Germinal center (tissue), 1 donor: ENCODE results near the gene CBY1.

Source experiments
- DNase-seq: peaks from one replicate; pipeline ENCODE4 v3.0.0; 2012; ENCODE audit warnings: mixed read lengths, low spot score

The CBY1 gene

DNA sequence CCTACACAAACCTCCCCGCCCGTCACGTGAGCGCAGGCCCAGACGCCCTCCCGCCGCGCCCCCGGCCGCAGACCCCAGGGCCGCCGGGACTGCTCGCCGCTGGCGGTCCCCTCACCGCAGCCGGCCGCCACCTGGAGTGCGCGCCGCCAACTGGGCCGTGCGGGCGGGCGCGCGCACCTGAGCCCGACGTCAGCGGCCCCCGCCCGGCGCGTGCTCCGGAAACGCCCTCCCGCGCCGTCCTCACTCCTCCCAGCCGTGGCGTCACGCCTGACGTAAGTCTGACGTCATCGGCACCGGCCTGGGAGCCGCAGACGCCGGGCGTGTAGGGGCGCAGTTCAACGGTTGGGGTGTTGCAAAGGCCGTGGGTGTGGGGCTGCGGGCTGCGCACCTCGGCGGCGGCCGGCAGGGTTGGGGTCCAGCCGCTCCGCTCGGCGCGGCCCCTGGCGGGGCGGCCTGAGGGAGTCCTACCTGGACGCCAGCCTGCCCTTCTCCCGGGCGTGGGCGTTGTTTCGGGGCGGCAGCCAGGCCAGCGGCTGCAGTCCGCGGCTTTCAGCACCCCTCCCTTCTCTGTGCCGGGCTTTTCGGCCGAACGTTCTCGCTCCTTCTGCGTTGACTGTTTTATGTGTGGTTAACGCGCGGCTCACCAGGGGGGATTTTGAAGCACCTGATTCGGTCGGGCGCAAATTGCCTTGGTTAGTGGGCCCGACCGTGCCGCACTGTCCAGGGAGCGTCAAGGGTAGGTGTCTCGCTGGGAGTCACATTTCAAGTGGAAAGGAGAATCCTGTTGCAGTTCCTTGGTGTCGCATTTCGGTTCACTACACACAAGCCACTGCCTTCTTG is 44.6 kb downstream of the CBY1 start, which contains the start of gene JOSD1:
Gene JOSD1, minus strand, starts transcription at position 155 of the 840 bp plus-strand sequence. CDS start 956 bp downstream, outside the sequence.
- DNase-seq = peak; percentile 94

DNA sequence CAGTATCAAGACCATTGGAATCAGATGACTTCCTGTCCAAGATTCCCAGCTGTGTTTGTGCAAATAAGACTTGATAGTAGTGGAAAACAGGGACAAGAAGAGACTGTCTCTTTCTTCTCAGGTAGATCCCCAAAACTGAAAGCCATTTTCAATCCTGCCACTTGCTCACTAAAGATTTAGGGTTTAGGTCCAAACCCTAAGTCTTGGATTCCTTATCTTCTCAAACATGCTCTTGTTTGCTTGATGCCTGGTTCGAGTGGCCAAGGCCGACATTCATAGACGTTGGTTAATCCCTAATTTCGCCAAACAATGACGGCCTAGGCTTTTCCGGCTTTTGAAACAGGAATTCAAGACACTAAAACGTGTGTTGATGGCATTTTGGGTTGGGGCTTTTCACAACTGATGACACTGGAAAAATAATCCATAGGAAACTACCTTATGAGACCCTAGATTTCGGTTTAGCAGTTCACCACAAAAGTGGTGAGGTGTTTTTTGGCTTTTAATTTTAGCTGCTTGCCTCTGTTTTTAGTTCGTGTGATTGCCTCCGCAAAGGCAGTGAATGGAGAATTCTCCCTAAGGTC is 48.3 kb downstream of the CBY1 start:
- no peak for DNase-seq

DNA sequence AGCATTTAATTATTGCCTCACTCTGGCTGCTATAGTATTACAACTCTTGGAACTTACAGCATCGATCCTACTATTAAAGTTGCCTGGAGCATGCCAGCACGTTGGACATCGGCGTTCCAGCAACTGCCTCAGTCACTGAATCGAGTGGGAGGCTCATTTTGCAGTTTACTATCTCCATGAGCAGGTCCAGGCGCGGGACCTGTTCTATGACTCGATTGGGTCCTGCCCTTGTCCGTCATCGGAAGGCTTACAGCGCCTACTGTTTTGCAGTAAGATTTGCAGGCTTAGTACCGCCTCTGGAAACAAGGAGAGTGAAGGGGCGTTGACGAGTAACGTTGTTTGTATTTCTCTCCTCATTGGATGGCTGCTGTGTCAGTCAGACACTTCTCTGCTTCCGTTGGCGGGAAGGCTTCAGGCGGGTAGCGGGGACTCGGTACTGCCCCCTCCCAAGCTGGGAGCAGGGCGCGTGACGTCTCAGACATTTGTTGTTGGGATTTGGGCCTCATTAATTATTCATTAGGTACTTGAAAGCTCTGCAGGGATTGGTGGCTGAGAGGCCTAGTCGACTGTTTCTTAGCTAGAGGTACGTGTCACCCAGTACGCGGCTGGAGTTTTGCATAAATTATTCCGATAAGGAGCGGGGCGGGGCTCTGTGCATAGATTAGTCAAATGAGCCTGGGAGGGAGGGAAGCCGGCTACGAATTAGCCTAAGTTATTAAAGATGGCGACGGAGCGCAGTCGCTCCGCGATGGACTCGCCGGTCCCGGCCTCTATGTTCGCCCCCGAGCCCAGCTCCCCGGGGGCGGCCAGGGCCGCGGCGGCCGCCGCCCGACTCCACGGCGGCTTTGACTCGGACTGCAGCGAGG is 49.0 kb downstream of the CBY1 start, which contains the start of gene GTPBP1:
Gene GTPBP1, plus strand, starts transcription at position 710 of the 866 bp plus-strand sequence. Its CDS starts 12 bp downstream, at position 722.
- DNase-seq = peak; percentile 98

DNA sequence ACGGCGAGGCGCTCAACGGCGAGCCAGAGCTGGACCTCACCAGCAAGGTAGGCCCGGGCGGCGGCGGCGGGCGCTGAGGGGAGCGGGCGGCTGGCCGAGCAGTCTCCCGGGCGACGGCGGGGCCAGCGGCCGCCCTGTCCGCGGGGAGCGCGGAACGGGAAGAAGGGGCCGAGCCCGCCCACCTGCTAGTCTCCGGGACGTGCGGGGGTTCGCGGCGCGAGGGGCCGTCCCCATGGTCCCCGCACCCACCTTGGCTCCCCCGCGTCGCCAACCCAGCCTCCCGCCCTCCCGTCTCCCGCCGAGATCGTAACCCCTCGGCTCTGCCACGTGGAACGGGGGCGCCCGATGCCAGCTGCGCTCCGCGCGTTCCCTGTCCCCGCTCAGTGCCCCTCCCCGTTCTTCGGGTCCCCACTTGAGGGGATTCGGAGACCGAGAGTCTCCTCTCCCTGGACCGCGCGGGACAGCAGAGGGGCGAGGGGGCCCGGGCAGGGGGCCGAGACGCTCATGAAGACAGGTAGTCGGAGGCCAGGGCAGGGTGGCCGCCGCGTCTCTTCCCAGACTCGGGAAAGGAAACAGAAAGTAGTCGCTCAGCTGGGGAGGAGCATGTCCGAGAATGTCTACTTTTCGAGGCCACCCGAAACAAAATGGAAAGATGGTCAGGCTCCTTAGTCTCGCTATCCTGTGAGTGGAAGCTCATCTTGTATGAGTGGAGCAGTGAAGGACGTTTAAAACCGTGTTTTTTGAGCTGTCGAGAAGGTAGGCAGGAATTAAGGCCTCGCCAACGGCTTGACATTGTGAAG is 49.9 kb downstream of the CBY1 start:
- DNase-seq = peak; percentile 49

DNA sequence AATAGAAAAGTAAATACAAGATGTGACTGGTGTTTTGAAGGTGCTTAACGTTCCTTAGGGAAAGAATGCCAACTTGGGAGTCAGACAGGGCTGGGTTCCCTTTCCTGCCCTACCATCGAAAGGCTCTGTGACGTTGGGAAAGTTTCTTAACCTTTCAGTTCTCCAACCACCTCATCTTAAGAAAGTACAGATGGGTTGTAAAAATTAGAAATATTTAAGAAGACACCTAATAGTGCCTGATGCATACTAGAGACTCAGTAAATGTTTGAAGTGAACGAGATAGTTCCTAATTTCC is 50.4 kb downstream of the CBY1 start:
- DNase-seq = no peak

DNA sequence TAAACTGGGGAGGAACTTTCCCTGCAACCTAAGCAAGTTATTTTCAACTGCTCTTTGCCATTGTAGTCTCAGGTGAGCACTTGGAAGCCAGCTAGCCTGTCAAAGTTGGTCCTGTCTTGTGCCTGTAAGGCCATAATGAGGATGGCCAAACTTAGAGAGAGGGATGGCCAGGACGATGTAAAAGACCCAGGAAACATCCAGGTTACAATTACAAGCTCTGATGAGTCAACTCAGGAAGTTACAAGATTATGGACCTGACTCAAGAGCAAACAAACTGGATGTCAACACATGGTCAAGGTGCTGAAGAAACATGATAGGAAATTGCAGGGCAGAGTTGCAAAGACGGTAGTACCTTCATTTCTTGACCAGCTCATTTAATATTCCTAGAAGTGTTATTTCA is 50.9 kb downstream of the CBY1 start:
- DNase-seq = no peak

DNA sequence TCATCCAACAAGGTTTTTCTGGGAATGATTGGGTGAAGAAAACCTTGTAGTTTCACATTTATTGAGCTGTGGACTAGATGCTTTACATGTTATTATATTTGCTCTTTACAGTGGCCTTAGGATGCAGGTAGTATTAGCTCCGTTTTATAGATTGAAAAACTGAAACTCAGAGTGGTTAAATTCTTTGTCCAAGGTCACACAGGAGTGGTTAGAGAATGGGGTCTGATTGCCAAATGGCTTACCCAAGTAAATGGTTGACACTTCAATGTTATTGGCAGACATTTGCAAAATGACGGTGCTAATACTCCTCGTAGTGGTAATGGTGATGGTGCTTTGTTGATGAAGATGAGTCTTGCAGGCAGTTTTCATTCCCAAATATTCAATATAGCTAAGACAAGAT is 51.5 kb downstream of the CBY1 start:
- DNase-seq = no peak

DNA sequence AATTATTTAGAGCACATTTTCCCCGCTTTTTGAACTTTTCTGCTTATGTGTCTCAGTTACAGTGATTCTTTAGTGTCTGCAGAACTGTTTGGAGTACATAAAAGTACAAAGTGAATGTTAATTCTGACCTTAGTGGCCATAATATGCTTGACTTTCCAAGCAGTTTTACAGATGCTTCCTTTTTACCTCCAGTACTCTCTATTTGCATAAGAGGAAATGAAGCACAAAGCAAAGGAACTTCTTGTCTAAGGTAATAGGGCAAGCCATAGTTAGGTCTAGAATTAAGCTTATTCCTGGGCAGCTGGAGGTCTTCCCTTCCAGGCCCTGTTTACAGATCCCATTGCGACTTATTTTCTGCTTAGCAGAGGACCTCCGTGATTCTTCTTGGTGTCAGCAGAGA is 52.9 kb downstream of the CBY1 start:
- DNase-seq = peak; percentile 48

DNA sequence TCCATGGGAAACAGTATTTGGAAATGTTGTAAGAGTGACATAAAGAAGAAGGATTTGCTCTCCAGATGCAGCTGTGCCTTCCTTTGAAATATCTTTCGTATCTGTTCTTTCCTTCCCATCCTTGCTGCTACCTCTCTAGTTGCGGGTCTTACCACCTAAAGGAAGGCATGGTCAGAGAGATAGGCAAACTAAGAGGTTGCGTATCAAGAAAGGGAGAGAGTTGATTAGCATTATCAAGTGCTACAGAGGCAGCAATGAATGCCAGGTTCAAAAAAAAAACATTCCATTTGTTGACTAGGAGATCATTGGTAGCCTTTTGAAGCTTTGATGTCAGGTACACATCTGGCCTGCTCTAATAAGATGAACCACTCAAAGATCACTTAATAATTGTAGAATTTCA is 53.9 kb downstream of the CBY1 start:
- no peak for DNase-seq

DNA sequence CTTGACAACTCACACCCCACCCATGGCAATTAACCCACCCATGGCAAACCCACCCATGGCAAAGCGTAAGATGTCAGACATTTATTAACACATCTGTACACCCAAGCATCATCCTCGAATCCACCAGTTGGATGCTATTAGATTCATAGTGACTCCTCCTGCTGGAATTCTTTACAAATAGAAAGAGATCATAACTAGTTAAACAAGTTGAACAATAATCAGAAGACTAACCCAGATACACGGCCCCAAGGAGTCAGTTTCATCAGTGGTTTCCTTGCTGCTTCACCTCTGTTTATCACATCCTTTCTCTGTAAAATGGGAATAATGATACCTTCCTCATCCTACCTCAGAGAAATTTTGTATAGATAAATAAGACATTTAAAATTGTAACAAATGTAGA is 54.4 kb downstream of the CBY1 start:
- no peak for DNase-seq

DNA sequence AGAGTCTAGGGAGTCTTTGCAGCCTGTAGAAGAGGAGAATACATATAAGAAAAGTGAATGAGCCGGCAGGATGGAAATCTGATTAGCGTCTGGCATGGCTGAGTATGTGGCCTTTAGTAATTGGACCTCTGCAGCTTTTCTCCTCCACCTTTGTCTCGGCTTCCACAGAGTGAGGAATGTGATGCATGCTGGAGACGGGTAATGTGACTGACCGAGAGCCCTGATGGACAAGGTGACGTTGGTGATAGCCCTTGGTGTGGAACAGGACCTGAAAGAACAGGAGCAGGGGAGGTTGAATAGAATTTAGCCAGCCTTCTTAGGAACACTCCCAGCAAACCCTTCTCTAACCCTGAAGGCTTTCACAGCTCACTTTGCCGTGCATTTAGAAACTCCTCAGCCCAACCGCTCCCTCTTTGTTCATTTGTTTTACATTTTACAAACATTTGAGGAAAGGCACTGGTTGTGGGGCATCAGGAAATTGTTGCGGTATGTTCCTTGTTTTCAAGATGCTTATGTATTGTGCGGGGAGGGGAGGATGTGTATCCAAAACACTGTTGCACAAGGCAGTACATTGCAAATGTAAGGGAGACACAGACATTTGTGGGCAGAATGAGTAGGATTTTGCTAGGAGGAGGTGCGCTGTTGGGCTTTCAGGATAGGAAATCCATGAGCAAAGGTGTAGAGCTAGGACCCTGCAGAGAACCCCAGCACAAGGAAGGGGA is 56.2 kb downstream of the CBY1 start:
- DNase-seq = no peak

DNA sequence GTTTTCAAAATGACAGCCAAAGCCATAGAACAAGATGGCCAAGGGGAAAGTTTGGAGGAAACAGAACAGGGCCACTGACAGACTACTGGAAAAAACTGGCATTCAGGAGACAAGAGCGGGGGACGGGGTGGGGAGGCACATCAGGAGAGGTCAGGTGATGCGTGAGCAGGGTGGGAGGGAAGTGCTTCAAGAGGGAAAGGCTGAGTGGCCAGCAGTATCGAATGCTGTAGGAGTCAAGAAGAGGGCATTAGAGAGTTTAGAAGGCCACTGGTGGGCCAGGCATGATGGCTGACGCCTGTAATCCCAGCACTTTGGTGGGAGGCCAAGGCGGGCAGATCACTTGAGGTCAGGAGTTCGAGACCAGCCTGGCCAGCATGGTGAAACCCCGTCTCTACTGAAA is 57.5 kb downstream of the CBY1 start:
- no peak for DNase-seq

DNA sequence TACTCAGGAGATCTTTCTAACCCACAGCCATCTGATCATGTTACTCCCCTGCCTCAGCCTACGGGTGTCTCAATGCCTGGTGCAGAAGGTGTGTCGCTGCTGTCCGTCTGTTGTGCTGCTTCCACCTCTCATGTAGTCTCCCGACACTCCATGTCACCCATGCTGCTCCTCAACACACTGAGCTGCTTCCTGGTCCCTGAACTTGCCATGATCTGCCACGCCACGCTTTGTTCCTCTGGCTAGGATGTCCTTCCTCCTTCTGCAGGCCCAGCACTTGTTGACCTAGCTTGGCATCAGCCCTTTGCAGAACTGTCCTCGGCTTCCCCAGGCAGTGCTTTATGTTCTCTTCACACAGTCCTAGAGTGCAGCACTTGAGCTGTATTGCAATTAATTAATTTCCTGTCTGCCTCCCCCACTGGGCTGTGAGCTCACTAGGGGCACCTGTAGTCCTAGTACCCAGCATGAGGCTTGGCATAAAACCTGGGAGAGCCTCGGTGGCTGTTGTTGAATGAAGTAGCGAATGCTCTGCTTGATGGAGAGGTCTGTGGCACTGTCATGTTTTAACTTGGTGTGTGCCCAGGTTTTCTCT is 58.8 kb downstream of the CBY1 start:
- no peak for DNase-seq

DNA sequence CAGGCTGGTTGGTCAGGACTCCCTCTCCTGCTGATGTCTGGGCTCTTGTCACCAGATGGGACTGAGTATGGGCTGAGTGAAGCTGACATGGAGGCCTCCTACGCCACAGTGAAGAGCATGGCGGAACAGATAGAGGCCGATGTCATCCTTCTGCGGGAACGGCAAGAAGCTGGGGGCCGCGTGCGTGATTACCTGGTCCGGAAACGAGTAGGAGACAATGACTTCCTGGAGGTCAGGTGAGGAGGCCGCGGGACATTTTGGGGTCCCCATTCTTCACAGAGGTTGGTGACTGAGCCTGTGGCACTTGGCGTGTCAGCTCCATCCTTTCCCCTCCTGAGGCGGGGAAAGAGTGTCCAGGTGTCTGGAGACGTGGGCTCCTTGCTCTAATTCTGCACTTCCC is 59.4 kb downstream of the CBY1 start:
- DNase-seq = no peak

DNA sequence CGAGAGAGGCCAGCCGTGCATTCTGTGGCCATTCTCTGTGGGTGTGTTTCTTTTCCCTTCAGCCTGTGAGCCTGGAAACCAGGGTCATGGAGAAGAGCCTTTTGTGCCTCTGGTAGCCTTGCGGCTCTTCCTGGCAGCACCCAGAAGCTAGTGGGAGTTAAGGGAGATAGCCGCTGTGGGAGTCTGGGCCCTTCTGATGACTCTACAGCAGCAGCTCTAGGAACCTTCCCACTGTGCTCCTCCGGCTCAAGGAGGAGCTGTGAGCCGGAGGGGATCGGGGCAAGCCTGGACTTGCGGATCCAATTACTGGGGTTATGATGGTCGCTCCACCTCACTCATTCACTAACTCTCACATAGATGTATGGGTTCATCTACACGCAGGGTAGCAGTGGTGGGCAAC is 59.8 kb downstream of the CBY1 start:
- DNase-seq = no peak

DNA sequence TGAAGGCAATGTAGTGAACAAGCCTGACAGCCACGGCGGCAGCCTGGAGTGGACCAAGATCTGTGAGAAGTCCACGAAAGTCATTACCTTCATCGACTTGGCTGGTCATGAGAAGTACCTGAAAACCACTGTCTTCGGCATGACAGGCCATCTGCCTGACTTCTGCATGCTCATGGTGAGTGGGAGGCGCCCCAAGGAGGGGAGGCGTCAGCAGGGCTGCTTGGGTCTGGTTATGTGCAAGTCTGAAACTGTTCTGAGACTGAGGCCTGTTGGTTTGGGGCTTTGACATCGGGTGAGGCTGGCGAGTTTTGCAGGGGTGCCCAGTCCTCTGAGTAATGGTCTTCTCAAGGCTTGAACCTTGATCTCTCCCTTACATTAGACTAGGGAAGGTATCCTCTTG is 60.4 kb downstream of the CBY1 start:
- no peak for DNase-seq

DNA sequence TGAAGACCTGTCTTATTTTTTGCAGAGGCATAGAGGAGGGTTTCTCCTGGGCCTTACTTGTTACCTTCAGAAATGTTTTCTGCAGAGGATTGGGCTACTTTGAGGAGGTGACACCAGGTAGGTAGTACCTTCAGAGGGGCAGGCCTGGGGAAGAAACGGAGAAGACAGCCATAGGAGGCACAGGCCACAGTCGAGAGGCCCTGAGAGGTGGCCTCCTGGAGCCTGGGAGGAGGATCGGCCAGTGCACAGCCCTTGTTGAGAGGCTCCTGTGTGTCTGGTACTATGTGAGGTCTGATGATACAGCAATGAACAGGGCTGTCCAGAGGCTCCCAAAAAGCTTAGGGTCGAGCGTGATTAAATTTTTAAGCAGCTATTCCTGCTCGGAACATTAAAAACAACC is 60.8 kb downstream of the CBY1 start:
- DNase-seq = no peak

DNA sequence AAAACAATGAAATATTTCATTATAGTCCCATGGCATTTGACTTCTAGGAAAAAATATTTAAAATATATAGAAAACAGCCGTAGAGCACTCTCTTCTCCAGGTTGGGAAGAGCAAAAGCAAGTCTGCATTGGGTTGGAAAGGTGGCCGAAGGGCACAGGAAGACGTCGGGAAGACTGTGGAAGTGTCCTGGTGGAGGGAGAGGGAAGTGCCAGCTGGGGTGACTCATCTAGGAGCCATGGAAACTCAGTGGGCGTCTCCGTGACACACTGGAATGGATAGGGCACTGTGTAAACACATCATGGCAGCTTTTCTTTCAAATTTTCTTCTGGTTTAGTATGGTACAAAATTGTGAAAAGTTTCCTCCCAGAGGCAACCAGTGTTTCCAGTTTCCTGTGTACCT is 62.0 kb downstream of the CBY1 start:
- no peak for DNase-seq

DNA sequence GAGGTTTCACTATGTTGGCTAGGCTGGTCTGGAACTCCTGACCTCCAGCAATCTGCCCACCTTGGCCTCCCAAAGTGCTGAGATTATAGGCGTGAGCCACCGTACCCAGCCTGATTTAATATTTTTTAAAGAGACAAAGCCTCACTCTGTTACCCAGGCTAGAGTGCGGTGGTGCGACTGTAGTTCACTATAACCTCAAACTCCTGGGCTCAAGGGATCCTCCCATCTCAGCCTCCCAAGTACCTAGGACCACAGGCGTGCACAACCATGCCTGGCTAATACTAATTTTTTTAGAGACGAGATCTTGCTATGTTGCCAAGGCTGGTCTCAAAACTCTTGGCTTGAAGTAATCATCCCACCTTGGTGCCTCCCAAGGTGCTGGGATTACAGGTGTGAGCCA is 62.8 kb downstream of the CBY1 start:
- no peak for DNase-seq

DNA sequence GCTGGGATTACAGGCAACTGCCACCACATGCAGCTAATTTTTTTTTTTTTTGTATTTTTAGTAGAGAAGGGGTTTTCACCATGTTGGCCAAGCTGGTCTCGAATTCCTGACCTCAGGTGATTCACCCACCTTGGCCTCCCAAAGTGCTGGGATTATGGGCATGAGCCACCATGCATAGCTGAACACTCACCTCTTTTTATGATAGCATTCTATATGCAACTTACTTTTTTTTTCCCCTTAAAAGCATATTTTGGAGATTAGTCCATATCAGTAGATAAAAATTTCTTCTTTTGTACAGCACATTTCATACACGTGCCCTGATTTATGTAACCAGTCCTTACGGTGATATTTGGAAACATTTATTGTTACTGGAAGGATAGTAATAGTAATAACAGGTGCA is 63.9 kb downstream of the CBY1 start:
- DNase-seq = no peak

DNA sequence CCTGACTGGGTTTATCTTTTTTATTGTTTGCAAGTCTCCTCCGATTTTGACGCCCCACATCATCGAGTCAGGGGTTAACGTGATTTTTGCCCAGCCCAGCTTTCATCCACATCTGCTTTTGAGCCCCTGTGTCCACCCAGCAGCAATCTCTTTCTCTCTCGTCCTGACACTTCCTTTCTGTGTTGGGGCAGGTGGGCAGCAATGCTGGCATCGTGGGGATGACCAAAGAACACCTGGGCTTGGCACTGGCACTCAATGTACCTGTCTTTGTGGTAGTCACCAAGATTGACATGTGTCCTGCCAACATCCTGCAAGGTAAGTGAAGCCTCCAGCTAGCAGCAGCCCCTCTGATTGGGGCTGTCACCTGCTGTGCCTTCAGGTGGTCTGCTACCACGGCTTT is 65.1 kb downstream of the CBY1 start:
- no peak for DNase-seq
